Stimulated activated CD8-positive, alpha-beta memory T cell treated with anti-CD3 and anti-CD28 coated beads, Interleukin-15, amount 100 ng/mL, for 4 hours (primary cell): Measurements from ENCODE around the gene CYP2B6.
"Not testable (repeated sequence)": the region's sequence is repeated elsewhere in the genome, so short reads cannot be mapped to it uniquely, and the experiment has no call there.

Experiments
- DNase-seq, 2 donors: peaks; one replicate each; pipeline ENCODE4 v3.0.0-alpha.2; 2020; ENCODE audit warnings: low read depth in 2 of 2

Gene CYP2B6

GRCh38 chr19:41031916-41032315 is 40.8 kb downstream of the CYP2B6 start:
- no peak for DNase-seq

- not testable (repeated sequence) for DNase-seq
Observed at GRCh38 chr19:41033324-41033723, 42.2 kb downstream of the CYP2B6 start.

GRCh38 chr19:41039806-41040205 is 48.7 kb downstream of the CYP2B6 start:
- DNase-seq, result no peak

GRCh38 chr19:41045095-41045494 is 54.0 kb downstream of the CYP2B6 start:
- DNase-seq, result not testable (repeated sequence)

GRCh38 chr19:41050426-41050825 is 59.3 kb downstream of the CYP2B6 start:
- DNase-seq, result no peak

GRCh38 chr19:41052162-41052561 is 61.1 kb downstream of the CYP2B6 start:
- DNase-seq, result not testable (repeated sequence)

- DNase-seq, result not testable (repeated sequence)
Observed at GRCh38 chr19:41053331-41053730, 62.2 kb downstream of the CYP2B6 start.

- no peak for DNase-seq
Observed at GRCh38 chr19:41064974-41065569, 74.0 kb downstream of the CYP2B6 start.
